Measurements from ENCODE around the gene RPS6KA2.
"Not testable (repeated sequence)": the region's sequence is repeated elsewhere in the genome, so short reads cannot be mapped to it uniquely, and the experiment has no call there.

The RPS6KA2 gene

GRCh38 chr6:166410426-166410935 is 216.6 kb downstream of the RPS6KA2 start:
- Mint-ChIP-seq H3K4me3 (no peak overlapping the region), H3K4me1 (ENCODE audit: low read depth) (peaks cover 30% of the 10 kb centered on the region), H3K36me3 (ENCODE audit: low read depth) (peaks cover 4% of the 10 kb centered on the region), H3K27ac (no peak overlapping the region), H3K9me3 (peaks cover 5% of the 10 kb centered on the region), H3K27me3 (ENCODE audit: low read depth) (peaks cover 26% of the 10 kb centered on the region)

- Mint-ChIP-seq H3K27ac (no peak overlapping the region), H3K27me3 (ENCODE audit: low read depth) (peaks cover 28% of the 10 kb centered on the region), H3K36me3 (ENCODE audit: low read depth) (no peaks in the 10 kb centered on the region), H3K9me3 (no peaks in the 10 kb centered on the region), H3K4me1 (ENCODE audit: low read depth) (peaks cover 19% of the 10 kb centered on the region), H3K4me3 (no peak overlapping the region)
Measured at GRCh38 chr6:166408936-166409755, 217.9 kb downstream of the RPS6KA2 start.

DNA sequence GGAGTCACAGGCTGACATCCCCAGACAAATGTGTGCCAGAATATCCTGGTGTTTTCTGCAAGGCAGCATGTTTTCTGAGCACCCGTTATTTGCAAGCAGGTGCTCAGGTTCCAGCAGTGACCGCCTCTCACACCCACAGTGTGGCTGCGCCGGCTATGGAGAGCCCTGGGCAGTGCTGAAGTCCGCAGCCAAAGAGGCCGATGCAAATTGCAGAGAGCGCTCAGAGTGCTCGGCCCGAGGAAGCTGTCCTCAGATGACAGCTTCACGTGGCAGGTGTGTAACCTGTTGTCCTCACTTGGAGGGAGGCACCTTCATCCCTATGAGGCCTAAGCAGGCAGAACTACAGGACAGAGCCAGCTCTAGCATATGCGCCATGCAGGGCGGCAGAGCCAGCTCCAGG is 220.9 kb downstream of the RPS6KA2 start:
- Mint-ChIP-seq H3K27ac (no peak overlapping the region), H3K4me3 (no peak overlapping the region)

GRCh38 chr6:166405386-166405785 is 221.7 kb downstream of the RPS6KA2 start:
- Mint-ChIP-seq H3K4me1 (ENCODE audit: low read depth) (peaks cover 2% of the 10 kb centered on the region), H3K27ac (no peak overlapping the region), H3K27me3 (ENCODE audit: low read depth) (peaks cover 21% of the 10 kb centered on the region), H3K9me3 (no peaks in the 10 kb centered on the region), H3K36me3 (ENCODE audit: low read depth) (no peaks in the 10 kb centered on the region), H3K4me3 (no peak overlapping the region)

More for the DNA sequence above, 220.9 kb downstream of the RPS6KA2 start:
- Mint-ChIP-seq H3K4me1 (ENCODE audit: low read depth) (peaks cover 8% of the 10 kb centered on the region), H3K27me3 (ENCODE audit: low read depth) (peaks cover 23% of the 10 kb centered on the region), H3K9me3 (no peaks in the 10 kb centered on the region), H3K36me3 (ENCODE audit: low read depth) (no peaks in the 10 kb centered on the region)

DNA sequence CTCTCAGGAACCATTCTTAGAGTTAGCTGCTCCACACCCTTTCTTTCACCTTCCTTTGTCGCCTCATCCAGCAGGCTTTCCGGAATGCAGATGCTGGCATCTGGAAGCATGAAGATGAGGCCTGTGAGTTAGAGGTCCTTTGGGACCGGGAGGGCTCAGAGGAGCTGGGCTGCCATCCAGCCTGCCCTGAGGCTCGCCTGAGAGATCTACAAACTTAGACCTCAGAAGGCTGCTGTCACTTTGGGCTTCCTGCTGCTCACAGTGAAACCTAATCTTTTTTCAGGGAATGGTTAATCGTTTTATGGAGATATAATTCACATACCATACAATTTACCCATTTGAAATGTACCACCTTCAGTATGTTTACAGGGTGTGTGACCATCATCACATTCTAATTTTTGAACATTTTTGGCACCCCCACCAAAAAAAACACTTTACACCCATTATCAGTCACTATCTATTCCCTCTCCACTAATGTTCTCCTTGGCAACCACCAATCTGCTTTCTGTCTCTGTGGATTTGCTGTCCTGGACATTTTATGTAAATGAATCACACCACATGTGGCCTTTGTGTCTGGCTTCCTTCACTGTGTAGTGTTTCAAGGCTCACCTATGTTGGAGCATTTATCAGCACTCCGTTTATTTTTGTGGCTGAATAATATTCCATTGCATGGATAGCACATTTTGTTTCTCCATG is 224.3 kb downstream of the RPS6KA2 start:
- H3K4me1 Mint-ChIP-seq (ENCODE audit: low read depth), result peaks cover 2% of the 10 kb centered on the region
- H3K4me3 Mint-ChIP-seq, result no peak overlapping the region
- H3K36me3 Mint-ChIP-seq (ENCODE audit: low read depth), result no peaks in the 10 kb centered on the region
- H3K27me3 Mint-ChIP-seq (ENCODE audit: low read depth), result peaks cover 13% of the 10 kb centered on the region
- no peak overlapping the region for H3K27ac Mint-ChIP-seq
- no peaks in the 10 kb centered on the region for H3K9me3 Mint-ChIP-seq

GRCh38 chr6:166400649-166401250 is 226.3 kb downstream of the RPS6KA2 start:
- not testable (repeated sequence) for H3K36me3 Mint-ChIP-seq (ENCODE audit: low read depth); H3K4me1 Mint-ChIP-seq (ENCODE audit: low read depth); H3K27ac Mint-ChIP-seq; H3K9me3 Mint-ChIP-seq; H3K4me3 Mint-ChIP-seq
- peaks cover 13% of the 10 kb centered on the region for H3K27me3 Mint-ChIP-seq (ENCODE audit: low read depth)

DNA sequence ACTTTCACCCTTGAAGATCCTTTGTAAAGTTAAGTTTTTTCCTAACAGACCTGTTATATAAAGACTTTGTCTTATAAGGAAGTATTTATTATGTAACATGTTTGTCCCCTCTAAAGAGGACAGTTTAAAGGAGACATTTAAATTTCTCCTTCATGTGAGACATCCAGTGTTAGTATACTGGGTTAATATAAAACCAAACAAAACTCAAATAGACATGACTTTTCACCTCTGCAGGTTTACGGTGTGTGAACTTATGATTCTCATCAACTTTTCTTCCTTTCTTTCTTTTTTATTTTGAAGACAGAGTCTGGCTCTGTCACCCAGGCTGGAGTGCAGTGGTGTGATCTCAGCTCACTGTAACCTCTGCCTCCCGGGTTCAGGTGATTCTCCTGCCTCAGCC is 226.9 kb downstream of the RPS6KA2 start:
- Mint-ChIP-seq H3K27me3 (ENCODE audit: low read depth) (peaks cover 15% of the 10 kb centered on the region), H3K9me3 (no peaks in the 10 kb centered on the region), H3K27ac (no peak overlapping the region), H3K36me3 (ENCODE audit: low read depth) (no peaks in the 10 kb centered on the region), H3K4me1 (ENCODE audit: low read depth) (peaks cover 2% of the 10 kb centered on the region), H3K4me3 (no peak overlapping the region)

GRCh38 chr6:166398348-166398747 is 228.7 kb downstream of the RPS6KA2 start:
- Mint-ChIP-seq H3K9me3 (no peaks in the 10 kb centered on the region), H3K4me1 (ENCODE audit: low read depth) (peaks cover 2% of the 10 kb centered on the region), H3K4me3 (no peak overlapping the region), H3K36me3 (ENCODE audit: low read depth) (no peaks in the 10 kb centered on the region), H3K27ac (no peak overlapping the region), H3K27me3 (ENCODE audit: low read depth) (peaks cover 19% of the 10 kb centered on the region)

DNA sequence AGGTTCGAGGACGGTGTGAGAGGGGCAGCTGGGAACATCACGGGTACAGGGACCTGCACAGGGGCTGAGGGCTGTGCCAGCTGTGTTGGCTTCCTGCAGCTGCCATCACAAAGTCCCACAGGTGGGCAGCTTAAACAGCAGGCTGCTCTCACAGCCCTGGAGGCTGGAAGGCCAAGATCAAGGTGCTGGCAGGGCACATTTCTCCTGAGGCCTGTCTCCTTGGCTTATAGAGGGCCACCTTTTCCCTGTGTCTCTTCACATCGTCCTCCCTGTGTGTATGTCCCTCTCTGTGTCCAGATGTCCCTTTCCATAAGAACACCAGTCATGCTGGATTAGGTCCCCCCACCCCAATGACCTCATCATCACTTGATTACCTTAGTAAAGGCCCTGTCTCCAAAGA is 229.2 kb downstream of the RPS6KA2 start:
- Mint-ChIP-seq H3K4me3 (no peak overlapping the region), H3K4me1 (ENCODE audit: low read depth) (peaks cover 2% of the 10 kb centered on the region), H3K27ac (no peak overlapping the region), H3K27me3 (ENCODE audit: low read depth) (peaks cover 19% of the 10 kb centered on the region), H3K9me3 (no peaks in the 10 kb centered on the region), H3K36me3 (ENCODE audit: low read depth) (no peaks in the 10 kb centered on the region)

DNA sequence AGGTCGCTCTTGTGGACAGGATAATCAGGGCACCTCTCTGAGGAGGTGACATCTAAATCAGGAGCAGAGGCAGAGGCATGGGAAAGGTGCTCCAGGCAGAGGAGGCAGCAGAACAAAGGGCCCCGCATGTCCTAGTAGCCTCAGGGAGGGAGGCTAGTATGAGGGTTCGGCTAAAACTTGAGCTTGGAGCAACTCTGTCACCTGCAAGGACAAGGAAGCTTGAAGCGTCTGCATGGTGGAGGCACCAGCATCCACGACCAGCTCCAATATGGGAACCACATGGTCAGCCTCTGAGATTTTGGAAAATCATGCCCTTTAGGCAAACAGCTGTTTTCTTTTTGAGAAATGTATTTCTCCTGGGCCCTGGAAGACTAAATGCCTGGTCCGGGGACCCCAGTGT is 231.3 kb downstream of the RPS6KA2 start:
- Mint-ChIP-seq H3K4me3 (no peak overlapping the region), H3K27ac (no peak overlapping the region), H3K9me3 (no peaks in the 10 kb centered on the region), H3K27me3 (ENCODE audit: low read depth) (peaks cover 22% of the 10 kb centered on the region), H3K4me1 (ENCODE audit: low read depth) (peaks cover 2% of the 10 kb centered on the region), H3K36me3 (ENCODE audit: low read depth) (no peaks in the 10 kb centered on the region)

- no peaks in the 10 kb centered on the region for H3K36me3 Mint-ChIP-seq (ENCODE audit: low read depth)
- H3K9me3 Mint-ChIP-seq, result no peaks in the 10 kb centered on the region
- H3K4me1 Mint-ChIP-seq (ENCODE audit: low read depth), result peaks cover 2% of the 10 kb centered on the region
- H3K27ac Mint-ChIP-seq, result no peak overlapping the region
- H3K4me3 Mint-ChIP-seq, result no peak overlapping the region
- H3K27me3 Mint-ChIP-seq (ENCODE audit: low read depth), result peaks cover 26% of the 10 kb centered on the region
Measured at GRCh38 chr6:166395351-166395750, 231.7 kb downstream of the RPS6KA2 start.

- H3K9me3 Mint-ChIP-seq, result no peaks in the 10 kb centered on the region
- H3K4me3 Mint-ChIP-seq, result no peak overlapping the region
- no peaks in the 10 kb centered on the region for H3K36me3 Mint-ChIP-seq (ENCODE audit: low read depth)
- peaks cover 31% of the 10 kb centered on the region for H3K27me3 Mint-ChIP-seq (ENCODE audit: low read depth)
- H3K27ac Mint-ChIP-seq, result no peak overlapping the region
- H3K4me1 Mint-ChIP-seq (ENCODE audit: low read depth), result peaks cover 2% of the 10 kb centered on the region
Measured at GRCh38 chr6:166394036-166394892, 232.8 kb downstream of the RPS6KA2 start.

DNA sequence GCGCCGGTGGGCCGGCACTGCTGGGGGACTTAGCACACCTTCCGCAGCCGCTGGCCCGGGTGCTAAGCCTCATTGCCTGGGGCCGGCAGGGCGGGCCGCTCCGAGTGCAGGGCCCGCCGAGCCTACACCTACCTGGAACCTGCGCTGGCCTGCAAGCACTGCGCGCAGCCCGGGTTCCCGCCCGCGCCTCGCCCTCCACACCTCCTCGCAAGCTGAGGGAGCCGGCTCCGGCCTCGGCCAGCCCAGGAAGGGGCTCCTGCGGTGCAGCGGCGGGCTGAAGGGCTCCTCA is 233.6 kb downstream of the RPS6KA2 start:
- H3K27me3 Mint-ChIP-seq (ENCODE audit: low read depth), result peaks cover 30% of the 10 kb centered on the region
- H3K4me1 Mint-ChIP-seq (ENCODE audit: low read depth), result peaks cover 2% of the 10 kb centered on the region
- no peak overlapping the region for H3K27ac Mint-ChIP-seq

More for the DNA sequence above, 233.6 kb downstream of the RPS6KA2 start:
- Mint-ChIP-seq H3K36me3 (ENCODE audit: low read depth) (no peaks in the 10 kb centered on the region), H3K4me3 (no peak overlapping the region), H3K9me3 (no peaks in the 10 kb centered on the region)
